Mucosa of rectum (tissue), 2 donors: ENCODE measurements around the gene MRC2.

Experiments
- H3K27ac ChIP-seq, 2 donors: one replicate each; pipeline ENCODE4 v1.7.0; 2013; ENCODE audit warnings: inconsistent platforms in 2 of 2, low read depth in 2 of 2, low read length in 2 of 2
- H3K27me3 ChIP-seq, 2 donors: one replicate each; pipeline ENCODE4 v1.7.0; 2013; ENCODE audit warnings: low read length in 2 of 2; ENCODE audit not compliant: control insufficient read depth in 2 of 2, insufficient read depth in 2 of 2
- H3K36me3 ChIP-seq, 2 donors: one replicate each; pipeline ENCODE4 v1.7.0; 2013; ENCODE audit warnings: low read length in 2 of 2; ENCODE audit not compliant: control insufficient read depth in 2 of 2, insufficient read depth in 2 of 2
- H3K4me1 ChIP-seq, 2 donors: one replicate each; pipeline ENCODE4 v1.7.0; 2013; ENCODE audit warnings: low read length in 2 of 2, mild to moderate bottlenecking in 1 of 2; ENCODE audit not compliant: control insufficient read depth in 2 of 2, insufficient read depth in 2 of 2
- H3K4me3 ChIP-seq, 2 donors: one replicate each; pipeline ENCODE4 v1.7.0; 2013; ENCODE audit warnings: low read length in 2 of 2
- H3K9ac ChIP-seq, 2 donors: one replicate each; pipeline ENCODE4 v1.7.0; 2013; ENCODE audit warnings: low read length in 2 of 2, low read depth in 1 of 2, mild to moderate bottlenecking in 1 of 2
- H3K9me3 ChIP-seq, 2 donors: one replicate each; pipeline ENCODE4 v1.7.0; 2013; ENCODE audit warnings: low read length in 2 of 2; ENCODE audit not compliant: control insufficient read depth in 2 of 2
- donor health status: healthy.
- donor health status: Normal muscosa, but diverticular disease.

MRC2 gene

GRCh38 chr17:62735044-62735651, 107.7 kb downstream of the MRC2 start:
- H3K27me3 ChIP-seq, result no peaks in the 10 kb centered on the region
- no peak overlapping the region for H3K9ac ChIP-seq
- no peaks in the 10 kb centered on the region for H3K36me3 ChIP-seq
- H3K27ac ChIP-seq, result no peak overlapping the region
- no peaks in the 10 kb centered on the region for H3K9me3 ChIP-seq
- H3K4me1 ChIP-seq, result no peaks in the 10 kb centered on the region
- H3K4me3 ChIP-seq, result no peak overlapping the region

- Histone ChIP-seq H3K9me3 (no peaks in the 10 kb centered on the region), H3K4me1 (no peaks in the 10 kb centered on the region), H3K27me3 (no peaks in the 10 kb centered on the region), H3K9ac (no peak overlapping the region), H3K4me3 (no peak overlapping the region), H3K27ac (no peak overlapping the region), H3K36me3 (no peaks in the 10 kb centered on the region)
Observed at GRCh38 chr17:62737513-62737912, 110.0 kb downstream of the MRC2 start.

GRCh38 chr17:62738281-62738680, 110.8 kb downstream of the MRC2 start:
- no peaks in the 10 kb centered on the region for H3K27me3 ChIP-seq
- H3K9me3 ChIP-seq, result no peaks in the 10 kb centered on the region
- no peak overlapping the region for H3K27ac ChIP-seq
- H3K9ac ChIP-seq, result no peak overlapping the region
- H3K4me1 ChIP-seq, result no peaks in the 10 kb centered on the region
- no peak overlapping the region for H3K4me3 ChIP-seq
- no peaks in the 10 kb centered on the region for H3K36me3 ChIP-seq

GRCh38 chr17:62739645-62740388, 112.3 kb downstream of the MRC2 start:
- Histone ChIP-seq H3K4me3 (no peak overlapping the region), H3K27ac (no peak overlapping the region), H3K9me3 (no peaks in the 10 kb centered on the region), H3K36me3 (no peaks in the 10 kb centered on the region), H3K4me1 (no peaks in the 10 kb centered on the region), H3K9ac (no peak overlapping the region), H3K27me3 (no peaks in the 10 kb centered on the region)

- Histone ChIP-seq H3K9ac (no peak overlapping the region), H3K4me3 (no peak overlapping the region), H3K27ac (no peak overlapping the region), H3K9me3 (no peaks in the 10 kb centered on the region), H3K4me1 (no peaks in the 10 kb centered on the region), H3K36me3 (no peaks in the 10 kb centered on the region), H3K27me3 (no peaks in the 10 kb centered on the region)
Observed at GRCh38 chr17:62741290-62741689, 113.8 kb downstream of the MRC2 start.
